T-helper 17 cell (primary cell): ENCODE results near the gene ABHD8. TPM values are rescaled to one million over a fixed set of nuclear protein-coding genes. Genes with fewer than 3 reads are reported as not detected.
"Not testable (repeated sequence)": the region's sequence is repeated elsewhere in the genome, so short reads cannot be mapped to it uniquely, and the experiment has no call there.

Experiments used
- ATAC-seq: fragments of 150-1000 bp; cut with Tn5 transposase; 2 replicates; pipeline ENCODE4 v1.10.0; 2021; ENCODE audit warnings: mild to moderate bottlenecking, moderate library complexity
- DNase-seq, 3 donors: peaks; one replicate each; pipeline versions ENCODE4 v3.0.0 to v3.0.0-alpha.2; 2020 to 2021
- H3K9me3 ChIP-seq: one replicate; pipeline ENCODE4 v1.7.0; 2013; ENCODE audit warnings: low read length, mild to moderate bottlenecking; ENCODE audit not compliant: control insufficient read depth, poor library complexity, severe bottlenecking
- H3K27ac Mint-ChIP-seq: one replicate; pipeline ENCODE4 v1.8.0; 2022; ENCODE audit warnings: mild to moderate bottlenecking, moderate library complexity, mixed read lengths
- H3K27me3 Mint-ChIP-seq: one replicate; pipeline ENCODE4 v1.8.0; 2022; ENCODE audit warnings: mixed read lengths
- H3K36me3 Mint-ChIP-seq: one replicate; pipeline ENCODE4 v1.8.0; 2022; ENCODE audit warnings: low read depth, mixed read lengths
- H3K4me1 Mint-ChIP-seq: one replicate; pipeline ENCODE4 v1.8.0; 2022; ENCODE audit warnings: mild to moderate bottlenecking, mixed read lengths
- H3K4me3 Mint-ChIP-seq: one replicate; pipeline ENCODE4 v1.8.0; 2022; ENCODE audit warnings: mild to moderate bottlenecking, moderate library complexity, mixed read lengths
- total RNA-seq, 4 donors: library from RNA in 2 of 4; stranded (reverse) in 2 of 4; gene quantifications; one replicate each; pipeline ENCODE4 v1.2.3 and lab custom pipeline; 2022 to 2026

ABHD8 gene
- total RNA-seq, 2 donors from 2014 or later, result 5.0 to 7.1 TPM

GRCh38 chr19:17289489-17289888 lies 13.7 kb downstream of the ABHD8 start:
- ATAC-seq (no peak), DNase-seq (no peak)
- no peaks in the 10 kb centered on the region for H3K27me3 Mint-ChIP-seq
- no peak overlapping the region for H3K27ac Mint-ChIP-seq
- peaks cover 5% of the 10 kb centered on the region for H3K4me1 Mint-ChIP-seq
- no peaks in the 10 kb centered on the region for H3K9me3 ChIP-seq
- H3K36me3 Mint-ChIP-seq, result no peaks in the 10 kb centered on the region
- no peak overlapping the region for H3K4me3 Mint-ChIP-seq

GRCh38 chr19:17286752-17287151 lies 16.5 kb downstream of the ABHD8 start:
- no peak for DNase-seq
- no peaks in the 10 kb centered on the region for H3K9me3 ChIP-seq
- Mint-ChIP-seq H3K27ac (no peak overlapping the region), H3K36me3 (no peaks in the 10 kb centered on the region), H3K4me3 (no peak overlapping the region), H3K27me3 (no peaks in the 10 kb centered on the region), H3K4me1 (peaks cover 5% of the 10 kb centered on the region)
- no peak for ATAC-seq

- Mint-ChIP-seq H3K27me3 (no peaks in the 10 kb centered on the region), H3K36me3 (no peaks in the 10 kb centered on the region), H3K4me1 (peaks cover 5% of the 10 kb centered on the region), H3K27ac (no peak overlapping the region), H3K4me3 (no peak overlapping the region)
- no peak for ATAC-seq
- no peak for DNase-seq
- no peaks in the 10 kb centered on the region for H3K9me3 ChIP-seq
Measured at GRCh38 chr19:17286263-17286662, 17.0 kb downstream of the ABHD8 start.

GRCh38 chr19:17285415-17286135 lies 17.6 kb downstream of the ABHD8 start:
- no peak for ATAC-seq
- no peaks in the 10 kb centered on the region for H3K36me3 Mint-ChIP-seq
- H3K27ac Mint-ChIP-seq, result no peak overlapping the region
- no peaks in the 10 kb centered on the region for H3K27me3 Mint-ChIP-seq
- no peak for DNase-seq
- no peak overlapping the region for H3K4me3 Mint-ChIP-seq
- H3K9me3 ChIP-seq, result no peaks in the 10 kb centered on the region
- H3K4me1 Mint-ChIP-seq, result peaks cover 5% of the 10 kb centered on the region

DNA sequence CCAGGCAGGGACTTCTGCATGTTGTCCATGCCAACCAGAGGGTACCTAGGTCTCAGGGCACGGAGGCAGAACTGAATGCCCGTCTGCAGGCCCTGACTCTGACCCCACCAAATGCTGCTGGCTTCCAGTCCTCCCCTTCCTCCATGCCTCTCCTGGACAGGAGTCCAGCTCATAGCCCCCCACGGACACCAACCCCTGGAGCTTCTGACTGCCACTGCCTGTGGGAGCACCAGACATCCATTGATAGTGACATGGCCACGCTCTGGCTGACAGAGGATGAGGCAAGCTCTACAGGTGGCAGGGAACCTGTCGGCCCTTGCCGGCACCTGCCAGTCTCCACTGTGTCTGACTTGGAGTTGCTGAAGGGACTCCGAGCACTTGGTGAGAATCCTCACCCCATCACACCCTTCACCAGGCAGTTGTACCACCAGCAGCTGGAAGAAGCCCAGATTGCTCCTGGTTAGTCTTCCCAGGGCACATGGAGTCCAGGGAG lies 19.7 kb downstream of the ABHD8 start:
- Mint-ChIP-seq H3K27me3 (no peaks in the 10 kb centered on the region), H3K36me3 (no peaks in the 10 kb centered on the region), H3K27ac (no peak overlapping the region), H3K4me3 (no peak overlapping the region), H3K4me1 (peaks cover 5% of the 10 kb centered on the region)
- H3K9me3 ChIP-seq, result no peaks in the 10 kb centered on the region
- DNase-seq, result no peak
- no peak for ATAC-seq

DNA sequence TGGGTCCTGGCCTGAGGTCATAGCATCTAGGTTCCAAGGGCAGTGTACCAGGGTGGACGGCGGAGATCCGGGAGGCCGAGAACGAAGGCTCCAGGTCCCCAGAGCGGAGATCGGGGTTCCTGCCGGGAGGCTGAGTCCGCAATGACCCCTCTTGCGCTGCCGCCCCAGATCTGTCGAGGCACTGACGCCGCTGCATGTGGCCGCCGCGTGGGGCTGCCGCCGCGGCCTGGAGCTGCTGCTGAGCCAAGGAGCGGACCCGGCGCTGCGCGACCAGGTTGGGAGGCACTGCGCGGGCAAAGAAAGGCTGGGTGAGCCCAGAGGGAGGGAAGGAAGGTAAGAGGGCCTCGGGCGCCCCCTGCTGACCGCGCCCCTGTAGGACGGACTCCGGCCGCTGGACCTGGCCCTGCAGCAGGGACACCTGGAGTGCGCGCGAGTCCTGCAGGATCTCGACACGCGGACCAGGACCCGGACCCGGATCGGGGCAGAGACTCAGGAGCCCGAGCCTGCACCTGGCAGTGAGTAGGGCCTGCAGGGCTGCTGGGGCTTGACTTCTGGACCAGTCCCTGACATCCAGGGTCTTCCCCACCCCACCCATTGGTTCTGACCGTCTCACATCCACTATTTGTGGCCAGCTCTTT lies 20.6 kb downstream of the ABHD8 start:
- no peaks in the 10 kb centered on the region for H3K27me3 Mint-ChIP-seq
- H3K27ac Mint-ChIP-seq, result no peak overlapping the region
- peaks cover 5% of the 10 kb centered on the region for H3K4me1 Mint-ChIP-seq
- DNase-seq (peak; percentile 63 to 69 (median 65)), ATAC-seq (peak; percentile 97)
- H3K9me3 ChIP-seq, result no peaks in the 10 kb centered on the region
- peak overlapping the region; percentile 89 for H3K4me3 Mint-ChIP-seq
- H3K36me3 Mint-ChIP-seq, result no peaks in the 10 kb centered on the region

GRCh38 chr19:17281391-17282304 lies 21.6 kb downstream of the ABHD8 start, which contains the start of gene ANKLE1:
ANKLE1 (plus strand) TSS chr19:17281901; CDS start chr19:17281921, 20 bp downstream.
- Mint-ChIP-seq H3K36me3 (no peaks in the 10 kb centered on the region), H3K27me3 (no peaks in the 10 kb centered on the region), H3K4me3 (peak within 1 kb of the TSS; percentile 89), H3K4me1 (peaks cover 5% of the 10 kb centered on the region), H3K27ac (no peak within 1 kb of the TSS)
- ATAC-seq (peak; percentile 16), DNase-seq (no peak)
- H3K9me3 ChIP-seq, result no peaks in the 10 kb centered on the region

DNA sequence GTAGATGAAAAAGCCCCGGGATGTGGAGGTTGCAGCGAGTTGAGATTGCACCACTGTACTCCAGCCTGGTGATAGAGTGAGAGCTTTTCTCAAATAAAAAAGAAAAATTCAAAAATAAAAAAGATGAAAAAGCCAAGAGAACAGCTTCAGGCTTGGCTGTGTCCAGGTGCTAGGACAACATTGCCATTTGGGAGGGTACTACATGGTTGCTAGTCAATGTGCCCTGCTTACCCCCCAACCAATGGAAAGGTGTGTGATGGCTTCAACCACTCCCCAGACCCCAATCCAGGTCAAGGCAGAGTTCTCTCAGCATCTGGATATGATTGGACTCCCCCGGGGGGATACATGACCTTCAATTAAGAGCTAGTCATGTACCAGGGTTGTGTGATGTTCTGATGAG lies 23.8 kb downstream of the ABHD8 start:
- H3K36me3 Mint-ChIP-seq, result no peaks in the 10 kb centered on the region
- H3K27ac Mint-ChIP-seq, result no peak overlapping the region
- no peaks in the 10 kb centered on the region for H3K27me3 Mint-ChIP-seq
- ATAC-seq (no peak), DNase-seq (no peak)
- H3K4me1 Mint-ChIP-seq, result peaks cover 5% of the 10 kb centered on the region
- H3K4me3 Mint-ChIP-seq, result no peak overlapping the region
- H3K9me3 ChIP-seq, result no peaks in the 10 kb centered on the region

DNA sequence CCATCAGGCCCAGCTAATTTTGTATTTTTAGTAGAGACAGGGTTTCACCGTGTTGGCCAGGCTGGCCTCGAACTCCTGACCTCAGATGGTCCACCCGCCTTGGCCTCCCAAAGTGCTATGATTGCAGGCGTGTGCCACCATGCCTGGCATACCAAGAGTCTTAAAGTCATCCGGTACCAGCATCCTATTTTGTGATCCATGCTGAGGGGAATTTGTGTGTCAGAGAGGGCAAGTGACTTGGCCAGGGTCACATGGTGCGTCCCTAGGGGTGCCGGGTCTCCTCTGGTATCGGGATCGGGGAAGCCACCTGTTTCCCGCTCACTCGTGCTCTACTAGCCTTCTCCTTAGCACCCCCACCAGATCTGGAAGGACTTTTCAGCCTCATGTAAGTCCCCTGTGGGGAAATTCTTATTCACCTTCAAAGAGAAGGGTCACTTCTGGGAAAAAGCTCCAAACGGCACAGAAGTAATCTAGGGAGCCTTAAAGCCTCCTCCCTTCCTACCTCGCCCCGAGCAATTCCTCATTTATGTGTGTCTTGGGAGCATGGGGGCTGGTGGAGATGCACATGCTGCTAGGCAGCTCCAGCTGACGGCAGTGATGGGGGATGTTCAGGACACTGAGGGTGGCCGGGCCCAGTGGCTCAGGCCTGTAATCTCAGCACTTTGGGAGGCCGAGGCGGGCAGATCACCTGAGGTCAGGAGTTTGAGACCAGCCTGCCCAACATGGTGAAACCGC lies 27.6 kb downstream of the ABHD8 start:
- Mint-ChIP-seq H3K4me3 (no peak overlapping the region), H3K4me1 (no peaks in the 10 kb centered on the region), H3K27ac (no peak overlapping the region), H3K36me3 (no peaks in the 10 kb centered on the region), H3K27me3 (no peaks in the 10 kb centered on the region)
- no peaks in the 10 kb centered on the region for H3K9me3 ChIP-seq
- DNase-seq, result no peak
- no peak for ATAC-seq

GRCh38 chr19:17274892-17275291 lies 28.3 kb downstream of the ABHD8 start:
- not testable (repeated sequence) for ATAC-seq, DNase-seq, H3K9me3 ChIP-seq, H3K36me3 Mint-ChIP-seq, H3K4me1 Mint-ChIP-seq, H3K27me3 Mint-ChIP-seq, H3K4me3 Mint-ChIP-seq, H3K27ac Mint-ChIP-seq

GRCh38 chr19:17268754-17269153 lies 34.5 kb downstream of the ABHD8 start:
- peak overlapping the region; percentile 84 for H3K4me3 Mint-ChIP-seq
- H3K27me3 Mint-ChIP-seq, result no peaks in the 10 kb centered on the region
- DNase-seq (no peak), ATAC-seq (no peak)
- peaks cover 5% of the 10 kb centered on the region for H3K4me1 Mint-ChIP-seq
- peaks cover 2% of the 10 kb centered on the region for H3K36me3 Mint-ChIP-seq
- H3K27ac Mint-ChIP-seq, result no peak overlapping the region
- H3K9me3 ChIP-seq, result no peaks in the 10 kb centered on the region

DNA sequence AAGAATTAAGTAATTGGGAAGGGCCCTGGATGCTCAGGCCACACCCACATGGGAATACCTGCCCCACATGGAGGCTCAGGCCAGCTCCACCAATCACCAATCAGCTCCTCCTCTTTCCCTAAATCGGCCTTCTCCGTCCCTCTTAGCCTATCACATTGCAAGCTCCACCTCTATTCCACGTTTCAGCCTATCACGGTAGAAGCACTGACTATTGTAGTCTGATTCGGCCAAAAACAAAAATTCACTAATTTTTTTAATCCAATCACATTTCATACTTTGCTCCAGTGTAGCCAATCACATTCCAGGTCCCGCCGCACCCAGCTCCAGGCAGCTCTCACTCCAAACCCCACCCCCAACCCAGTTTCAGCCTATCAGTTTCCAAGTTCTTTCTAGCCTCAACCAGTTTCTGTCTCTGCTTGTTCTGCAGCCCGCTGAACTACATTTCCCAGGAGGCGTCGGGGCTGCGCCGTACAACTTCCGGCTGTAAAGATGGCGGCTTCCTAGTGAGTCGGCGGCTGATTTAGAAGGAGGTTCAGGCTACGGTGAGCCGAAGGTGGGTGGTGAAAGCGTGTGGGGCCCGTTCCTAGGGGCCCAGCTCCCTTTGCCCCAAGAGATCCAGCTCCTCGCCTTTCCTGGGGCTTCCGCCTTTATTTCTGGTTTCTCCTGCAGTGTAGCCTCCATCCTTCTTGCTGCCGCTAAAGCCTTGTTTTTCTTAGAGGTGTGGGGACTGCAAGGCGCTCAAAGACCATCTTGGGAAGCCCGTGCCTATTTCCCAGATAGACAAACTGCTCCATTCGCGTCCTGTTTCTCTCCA lies 36.0 kb downstream of the ABHD8 start, which contains the start of gene BABAM1:
BABAM1 (plus strand) TSS at position 469 of the 814 bp plus-strand sequence. CDS start 1,364 bp downstream, outside the sequence.
- peak; percentile 95 for ATAC-seq
- Mint-ChIP-seq H3K27me3 (no peaks in the 10 kb centered on the region), H3K4me1 (peaks cover 9% of the 10 kb centered on the region), H3K36me3 (peaks cover 2% of the 10 kb centered on the region), H3K4me3 (peak within 1 kb of the TSS; percentile 84), H3K27ac (peak within 1 kb of the TSS; percentile 93)
- DNase-seq, result peak; percentile 79 to 91 (median 85)
- no peaks in the 10 kb centered on the region for H3K9me3 ChIP-seq
